ENCODE measurements around the gene LCK. TPM values are rescaled to one million over a fixed set of nuclear protein-coding genes. Genes with fewer than 3 reads are reported as not detected.

The LCK gene
- total RNA-seq (2021) (51.0 to 60.5 TPM (median 57.0 TPM) in 3 replicates), Bru-seq, nascent RNA (percentile 36 among the genes with signal in this experiment)
- long read RNA-seq, experiment 1, transcript LCK-214 (13 exons, 2,099 nt) = major isoform, 93 of 127 reads
- long read RNA-seq, experiment 1, partial matches to known transcripts = 22 of 127 reads
- long read RNA-seq, experiment 1, other reads (novel, unspliced or antisense) = 11 of 127 reads
- long read RNA-seq, experiment 2, transcript LCK-214 (13 exons, 2,099 nt) = major isoform, 43 of 83 reads
- long read RNA-seq, experiment 2, partial matches to known transcripts = 32 of 83 reads
- long read RNA-seq, experiment 2, other reads (novel, unspliced or antisense) = 8 of 83 reads
- long read RNA-seq, experiment 3, transcript LCK-214 (13 exons, 2,099 nt) = major isoform, 35 of 73 reads
- long read RNA-seq, experiment 3, partial matches to known transcripts = 34 of 73 reads
- long read RNA-seq, experiment 3, other reads (novel, unspliced or antisense) = 4 of 73 reads

DNA sequence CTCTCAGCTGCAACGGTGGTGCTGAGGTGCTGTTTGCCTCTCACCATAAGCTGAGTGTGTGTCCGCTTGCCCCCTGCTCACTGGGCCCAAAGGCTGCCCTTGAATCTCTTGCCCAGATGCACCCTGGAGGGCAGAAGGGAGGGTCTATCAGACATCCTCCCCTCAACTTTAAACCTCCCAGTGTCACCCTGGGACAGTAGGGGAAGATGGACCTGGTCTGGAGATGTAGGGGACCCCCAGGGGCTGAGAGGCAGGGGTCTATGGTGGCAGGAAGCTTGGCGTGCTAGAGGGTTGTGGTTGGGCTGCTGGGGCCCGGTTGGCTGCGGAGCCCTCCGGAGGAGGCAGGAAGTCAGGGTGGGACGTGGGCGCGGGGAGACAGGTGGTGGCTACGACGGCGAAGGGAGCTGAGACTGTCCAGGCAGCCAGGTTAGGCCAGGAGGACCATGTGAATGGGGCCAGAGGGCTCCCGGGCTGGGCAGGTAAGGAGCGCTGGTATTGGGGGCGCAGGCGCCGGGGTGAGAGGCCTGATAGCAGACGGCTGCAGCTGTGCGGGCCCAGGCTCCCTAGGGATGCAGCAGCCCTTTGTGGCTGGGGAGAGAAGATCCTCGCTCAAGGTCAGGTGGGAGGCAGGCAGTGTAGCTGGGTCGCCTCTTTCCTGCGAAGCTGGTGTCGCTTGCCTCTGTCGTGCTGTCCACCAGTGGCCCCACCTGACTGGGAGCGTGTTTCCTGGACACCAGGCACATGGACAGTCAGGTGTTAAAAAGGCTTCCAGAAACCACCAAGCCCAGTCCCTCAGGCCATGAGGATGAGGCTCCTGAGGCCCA is at the start of gene LCK:
Gene LCK (plus strand): TSS at position 373 of the 824 bp plus-strand sequence. CDS start 23,065 bp downstream, outside the sequence.
- DNase-seq (ENCODE audit: low spot score) (no peak), ATAC-seq (no peak)
- Mint-ChIP-seq H3K27ac (peak within 1 kb of the TSS; percentile 80; the same call in 1 of the 2 replicates), H3K36me3 (no peaks in the 10 kb centered on the region), H3K27me3 (ENCODE audit: low read depth) (peaks cover 4% of the 10 kb centered on the region), H3K4me3 (peak within 1 kb of the TSS; percentile 24; the same call in 1 of the 2 replicates), H3K9me3 (no peaks in the 10 kb centered on the region), H3K4me1 (peaks cover 40% of the 10 kb centered on the region)
- ChIA-PET POLR2A (interaction anchor here (3.2 kb wide), 1 partner anchor 23 kb away, joined by 16 read pairs; no protein-coding TSS in a partner anchor), CTCF (interaction anchor here (1.6 to 6.1 kb wide), 5 partner anchors 11 to 65 kb away, joined by 4 to 75 read pairs (median 23); partner anchors contain the start of genes EIF3I and TMEM234)
- TF ChIP-seq PREB (CRISPR knock-in tag; IDR thresholded peaks at IDR 0.05; ENCODE audit: borderline replicate concordance) (no peak), TP53 (CRISPR knock-in tag; IDR thresholded peaks at IDR 0.05) (no peak), NFATC4 (CRISPR knock-in tag; IDR thresholded peaks at IDR 0.05) (0 out of 2 replicates have a peak, but pooled peaks have one; percentile 8), EMX1 (CRISPR knock-in tag; IDR thresholded peaks at IDR 0.05) (peak; percentile 50; the same call in 1 of the 2 replicates)

DNA sequence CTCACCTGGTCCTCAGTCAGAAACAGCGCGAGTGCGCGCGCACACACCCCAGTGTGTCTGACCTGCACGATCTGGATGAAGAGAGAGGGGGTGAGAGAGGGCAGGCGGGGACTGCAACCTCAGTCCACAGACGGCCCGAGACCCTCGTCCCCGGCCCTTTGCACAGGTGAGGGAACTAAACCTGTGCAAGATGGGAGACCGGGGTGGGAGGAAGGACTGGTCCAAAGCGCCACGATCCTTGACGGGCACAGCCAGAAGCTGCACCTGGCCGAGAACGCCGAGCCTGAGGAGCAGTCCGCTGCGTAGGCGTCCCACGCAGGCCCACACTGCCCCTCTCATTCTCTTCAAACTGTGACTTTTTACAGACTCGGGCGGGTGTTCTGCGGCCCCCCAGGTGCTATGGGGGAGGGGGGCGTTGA is 46.1 kb upstream of the LCK start:
- DNase-seq (ENCODE audit: low spot score) = peak; percentile 35
- POLR2A ChIA-PET = interaction anchor here (0.5 to 1.2 kb wide), 5 partner anchors 10 to 1385 kb away, joined by 3 to 8 read pairs (median 6); partner anchors contain the start of gene TXLNA

More for the DNA sequence above, 46.1 kb upstream of the LCK start:
- CTCF ChIA-PET = interaction anchor here (0.9 to 2.8 kb wide), 6 partner anchors 11 to 132 kb away, joined by 4 to 17 read pairs (median 5); partner anchors contain the start of genes TMEM39B and TXLNA
- ATAC-seq = no peak
- TF ChIP-seq, protein P1, sequence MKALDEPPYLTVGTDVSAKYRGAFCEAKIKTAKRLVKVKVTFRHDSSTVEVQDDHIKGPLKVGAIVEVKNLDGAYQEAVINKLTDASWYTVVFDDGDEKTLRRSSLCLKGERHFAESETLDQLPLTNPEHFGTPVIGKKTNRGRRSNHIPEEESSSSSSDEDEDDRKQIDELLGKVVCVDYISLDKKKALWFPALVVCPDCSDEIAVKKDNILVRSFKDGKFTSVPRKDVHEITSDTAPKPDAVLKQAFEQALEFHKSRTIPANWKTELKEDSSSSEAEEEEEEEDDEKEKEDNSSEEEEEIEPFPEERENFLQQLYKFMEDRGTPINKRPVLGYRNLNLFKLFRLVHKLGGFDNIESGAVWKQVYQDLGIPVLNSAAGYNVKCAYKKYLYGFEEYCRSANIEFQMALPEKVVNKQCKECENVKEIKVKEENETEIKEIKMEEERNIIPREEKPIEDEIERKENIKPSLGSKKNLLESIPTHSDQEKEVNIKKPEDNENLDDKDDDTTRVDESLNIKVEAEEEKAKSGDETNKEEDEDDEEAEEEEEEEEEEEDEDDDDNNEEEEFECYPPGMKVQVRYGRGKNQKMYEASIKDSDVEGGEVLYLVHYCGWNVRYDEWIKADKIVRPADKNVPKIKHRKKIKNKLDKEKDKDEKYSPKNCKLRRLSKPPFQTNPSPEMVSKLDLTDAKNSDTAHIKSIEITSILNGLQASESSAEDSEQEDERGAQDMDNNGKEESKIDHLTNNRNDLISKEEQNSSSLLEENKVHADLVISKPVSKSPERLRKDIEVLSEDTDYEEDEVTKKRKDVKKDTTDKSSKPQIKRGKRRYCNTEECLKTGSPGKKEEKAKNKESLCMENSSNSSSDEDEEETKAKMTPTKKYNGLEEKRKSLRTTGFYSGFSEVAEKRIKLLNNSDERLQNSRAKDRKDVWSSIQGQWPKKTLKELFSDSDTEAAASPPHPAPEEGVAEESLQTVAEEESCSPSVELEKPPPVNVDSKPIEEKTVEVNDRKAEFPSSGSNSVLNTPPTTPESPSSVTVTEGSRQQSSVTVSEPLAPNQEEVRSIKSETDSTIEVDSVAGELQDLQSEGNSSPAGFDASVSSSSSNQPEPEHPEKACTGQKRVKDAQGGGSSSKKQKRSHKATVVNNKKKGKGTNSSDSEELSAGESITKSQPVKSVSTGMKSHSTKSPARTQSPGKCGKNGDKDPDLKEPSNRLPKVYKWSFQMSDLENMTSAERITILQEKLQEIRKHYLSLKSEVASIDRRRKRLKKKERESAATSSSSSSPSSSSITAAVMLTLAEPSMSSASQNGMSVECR (CRISPR knock-in tag; IDR thresholded peaks at IDR 0.05; ENCODE audit: borderline replicate concordance) = 0 out of 2 replicates have a peak, but pooled peaks have one; percentile 58
- TF ChIP-seq, protein P2, sequence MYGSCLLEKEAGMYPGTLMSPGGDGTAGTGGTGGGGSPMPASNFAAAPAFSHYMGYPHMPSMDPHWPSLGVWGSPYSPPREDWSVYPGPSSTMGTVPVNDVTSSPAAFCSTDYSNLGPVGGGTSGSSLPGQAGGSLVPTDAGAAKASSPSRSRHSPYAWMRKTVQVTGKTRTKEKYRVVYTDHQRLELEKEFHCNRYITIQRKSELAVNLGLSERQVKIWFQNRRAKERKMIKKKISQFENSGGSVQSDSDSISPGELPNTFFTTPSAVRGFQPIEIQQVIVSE (CRISPR knock-in tag; IDR thresholded peaks at IDR 0.05; ENCODE audit: borderline replicate concordance) = no peak
- Mint-ChIP-seq H3K4me1 (peaks cover 24% of the 10 kb centered on the region), H3K9me3 (no peaks in the 10 kb centered on the region), H3K36me3 (peaks cover 4% of the 10 kb centered on the region), H3K27ac (no peak overlapping the region), H3K4me3 (peak overlapping the region; percentile 96), H3K27me3 (ENCODE audit: low read depth) (peaks cover 8% of the 10 kb centered on the region)
